HEK293 (cell line): ENCODE data around the gene TNFRSF6B.

Experiments
- CTCF ChIA-PET: fragments of 350-600 bp; formaldehyde crosslinking; extraction: SDS; loops from one replicate; lab custom pipeline; 2021; ENCODE audit warnings: antibody characterized with exemption; lab: Yijun Ruan, JAX
- POLR2A ChIA-PET: fragments of 300-600 bp; formaldehyde crosslinking; extraction: SDS; loops from one replicate; lab custom pipeline; 2020; ENCODE audit warnings: antibody characterized with exemption, inconsistent platforms; lab: Yijun Ruan, JAX
- H3K27ac ChIP-seq: fragments of 200-500 bp; sonication (Bioruptor generic); 2 replicates; pipeline ENCODE4 v1.5.1; 2014; ENCODE audit warnings: low read depth, low read length, control low read depth, inconsistent platforms; ENCODE audit errors: extremely low read depth
- H3K36me3 ChIP-seq, 2 experiments: fragments of 200-500 bp in 1 of 2; sonication (Bioruptor generic) in 1 of 2; 1 replicate in 1 of 2; 2 replicates in 1 of 2; pipeline ENCODE4 v1.5.1; 2014 to 2017; ENCODE audit warnings: inconsistent platforms in 2 of 2, low read length in 2 of 2; ENCODE audit not compliant: control insufficient read depth in 2 of 2, insufficient read depth in 1 of 2
- H3K4me1 ChIP-seq: fragments of 200-500 bp; sonication (Bioruptor generic); 2 replicates; pipeline ENCODE4 v1.5.1; 2014; ENCODE audit warnings: mild to moderate bottlenecking, low read length, inconsistent platforms; ENCODE audit not compliant: control insufficient read depth, insufficient read depth
- H3K4me3 ChIP-seq: 2 replicates; pipeline ENCODE4 v1.5.1; 2011; ENCODE audit warnings: low read depth, mild to moderate bottlenecking, control low read depth, low read length, moderate library complexity
- H3K9me3 ChIP-seq: fragments of 200-500 bp; sonication (Bioruptor generic); 2 replicates; pipeline ENCODE4 v1.5.1; 2014; ENCODE audit warnings: low read depth, low read length, inconsistent platforms; ENCODE audit not compliant: control insufficient read depth, insufficient read depth
- ELK4 ChIP-seq: IDR thresholded peaks from 2 replicates; pipeline ENCODE4 v1.6.1; 2011; ENCODE audit warnings: mild to moderate bottlenecking, low read depth, low read length, borderline replicate concordance
- KLF1 ChIP-seq: fragments of 450-650 bp; formaldehyde crosslinking; IDR thresholded peaks from 2 replicates; pipeline ENCODE4 v1.5.1; 2016; ENCODE audit warnings: missing biosample characterization, missing genetic modification characterization
- MZF1 ChIP-seq: fragments of 450-650 bp; formaldehyde crosslinking; IDR thresholded peaks from 2 replicates; pipeline ENCODE4 v1.5.1; 2017; ENCODE audit warnings: missing biosample characterization, missing genetic modification characterization, borderline replicate concordance
- TRIM28 ChIP-seq: IDR thresholded peaks from 2 replicates; pipeline ENCODE4 v1.6.1; 2011; ENCODE audit warnings: low read length, control low read depth, borderline replicate concordance
- WT1 ChIP-seq: fragments of 450-650 bp; formaldehyde crosslinking; IDR thresholded peaks from 2 replicates; pipeline ENCODE4 v1.5.1; 2016; ENCODE audit warnings: missing biosample characterization, missing genetic modification characterization
- ZIC2 ChIP-seq: fragments of 450-650 bp; formaldehyde crosslinking; IDR thresholded peaks from 2 replicates; pipeline ENCODE4 v1.5.1; 2016; ENCODE audit warnings: missing biosample characterization, missing genetic modification characterization
- ZNF114 ChIP-seq: fragments of 450-650 bp; formaldehyde crosslinking; IDR thresholded peaks from 2 replicates; pipeline ENCODE4 v1.5.0; 2017; ENCODE audit warnings: missing biosample characterization, missing genetic modification characterization
- ZNF121 ChIP-seq: fragments of 450-650 bp; formaldehyde crosslinking; IDR thresholded peaks from 2 replicates; pipeline ENCODE4 v1.5.1; 2016; ENCODE audit warnings: missing biosample characterization, missing genetic modification characterization
- ZNF157 ChIP-seq: fragments of 450-650 bp; formaldehyde crosslinking; IDR thresholded peaks from 2 replicates; pipeline ENCODE4 v1.5.1; 2016; ENCODE audit warnings: missing biosample characterization, missing genetic modification characterization
- ZNF16 ChIP-seq: fragments of 450-650 bp; formaldehyde crosslinking; IDR thresholded peaks from 2 replicates; pipeline ENCODE4 v1.5.1; 2016; ENCODE audit warnings: low read depth, missing biosample characterization, missing genetic modification characterization
- ZNF174 ChIP-seq: fragments of 450-650 bp; formaldehyde crosslinking; IDR thresholded peaks from 2 replicates; pipeline ENCODE4 v1.5.0; 2017; ENCODE audit warnings: missing biosample characterization, mild to moderate bottlenecking, missing genetic modification characterization
- ZNF335 ChIP-seq: fragments of 450-650 bp; formaldehyde crosslinking; conservative IDR thresholded peaks from 2 replicates; pipeline ENCODE4 v1.5.1; 2016; ENCODE audit warnings: missing biosample characterization, missing genetic modification characterization
- ZNF433 ChIP-seq: fragments of 450-650 bp; formaldehyde crosslinking; IDR thresholded peaks from 2 replicates; pipeline ENCODE4 v1.5.1; 2016; ENCODE audit warnings: missing biosample characterization, missing genetic modification characterization, low read depth
- ZNF473 ChIP-seq: fragments of 450-650 bp; formaldehyde crosslinking; IDR thresholded peaks from 2 replicates; pipeline ENCODE4 v1.5.1; 2017; ENCODE audit warnings: missing biosample characterization, missing genetic modification characterization
- ZNF501 ChIP-seq: fragments of 450-650 bp; formaldehyde crosslinking; IDR thresholded peaks from 2 replicates; pipeline ENCODE4 v1.5.1; 2016; ENCODE audit warnings: missing biosample characterization, missing genetic modification characterization
- ZNF514 ChIP-seq: fragments of 450-650 bp; formaldehyde crosslinking; IDR thresholded peaks from 2 replicates; pipeline ENCODE4 v1.5.1; 2016; ENCODE audit warnings: missing biosample characterization, missing genetic modification characterization
- ZNF530 ChIP-seq: fragments of 450-650 bp; formaldehyde crosslinking; IDR thresholded peaks from 2 replicates; pipeline ENCODE4 v1.5.1; 2016; ENCODE audit warnings: low read depth, missing biosample characterization, missing genetic modification characterization
- ZNF585B ChIP-seq: fragments of 450-650 bp; formaldehyde crosslinking; IDR thresholded peaks from 2 replicates; pipeline ENCODE4 v1.5.1; 2016; ENCODE audit warnings: missing biosample characterization, missing genetic modification characterization
- ZNF600 ChIP-seq: fragments of 450-650 bp; formaldehyde crosslinking; IDR thresholded peaks from 2 replicates; pipeline ENCODE4 v1.5.1; 2016; ENCODE audit warnings: missing biosample characterization, missing genetic modification characterization
- ZNF658 ChIP-seq: fragments of 450-650 bp; formaldehyde crosslinking; IDR thresholded peaks from 2 replicates; pipeline ENCODE4; 2016; ENCODE audit warnings: missing biosample characterization, missing genetic modification characterization
- ZNF660 ChIP-seq: fragments of 450-650 bp; IDR thresholded peaks from 2 replicates; pipeline ENCODE4 v1.5.1; 2018; ENCODE audit warnings: missing biosample characterization, mild to moderate bottlenecking, missing genetic modification characterization
- ZNF692 ChIP-seq: fragments of 450-650 bp; formaldehyde crosslinking; IDR thresholded peaks from 2 replicates; pipeline ENCODE4 v1.5.1; 2016; ENCODE audit warnings: missing biosample characterization, missing genetic modification characterization
- ZNF791 ChIP-seq: fragments of 450-650 bp; formaldehyde crosslinking; IDR thresholded peaks from 2 replicates; pipeline ENCODE4 v1.5.1; 2016; ENCODE audit warnings: missing biosample characterization, missing genetic modification characterization
- ZSCAN30 ChIP-seq: fragments of 450-650 bp; IDR thresholded peaks from 2 replicates; pipeline ENCODE4 v1.5.1; 2018; ENCODE audit warnings: missing biosample characterization, mild to moderate bottlenecking, missing genetic modification characterization, moderate library complexity
- TF ChIP-seq, protein P1 (sequence below): fragments of 450-650 bp; formaldehyde crosslinking; IDR thresholded peaks from 2 replicates; pipeline ENCODE4 v1.5.1; 2016; ENCODE audit warnings: missing biosample characterization, missing genetic modification characterization
- TF ChIP-seq, protein P2 (sequence below): fragments of 450-650 bp; formaldehyde crosslinking; IDR thresholded peaks from 2 replicates; pipeline ENCODE4 v1.5.1; 2017; ENCODE audit warnings: missing biosample characterization, missing genetic modification characterization

TNFRSF6B gene

GRCh38 chr20:63664143-63664851 lies 32.2 kb upstream of the TNFRSF6B start:
- TF ChIP-seq ZNF174 (tag by site-specific recombination): no peak
- no peak for TF ChIP-seq ZNF791
- no peak for TF ChIP-seq ZNF692 (tag by site-specific recombination)
- no peak for TF ChIP-seq KLF1 (tag by site-specific recombination)
- no peak for TF ChIP-seq ZNF157 (tag by site-specific recombination)
- TF ChIP-seq ZNF660 (tag by site-specific recombination): no peak
- TF ChIP-seq, protein P1, sequence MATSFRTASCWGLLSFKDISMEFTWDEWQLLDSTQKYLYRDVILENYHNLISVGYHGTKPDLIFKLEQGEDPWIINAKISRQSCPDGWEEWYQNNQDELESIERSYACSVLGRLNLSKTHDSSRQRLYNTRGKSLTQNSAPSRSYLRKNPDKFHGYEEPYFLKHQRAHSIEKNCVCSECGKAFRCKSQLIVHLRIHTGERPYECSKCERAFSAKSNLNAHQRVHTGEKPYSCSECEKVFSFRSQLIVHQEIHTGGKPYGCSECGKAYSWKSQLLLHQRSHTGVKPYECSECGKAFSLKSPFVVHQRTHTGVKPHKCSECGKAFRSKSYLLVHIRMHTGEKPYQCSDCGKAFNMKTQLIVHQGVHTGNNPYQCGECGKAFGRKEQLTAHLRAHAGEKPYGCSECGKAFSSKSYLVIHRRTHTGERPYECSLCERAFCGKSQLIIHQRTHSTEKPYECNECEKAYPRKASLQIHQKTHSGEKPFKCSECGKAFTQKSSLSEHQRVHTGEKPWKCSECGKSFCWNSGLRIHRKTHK (tag by site-specific recombination): no peak
- no peak for TF ChIP-seq ZNF473 (tag by site-specific recombination)
- no peak for TF ChIP-seq ELK4
- TF ChIP-seq ZNF600 (tag by site-specific recombination): no peak
- TF ChIP-seq ZSCAN30 (tag by site-specific recombination): no peak
- no peak for TF ChIP-seq TRIM28
- Histone ChIP-seq H3K4me3 (no peak overlapping the region), H3K27ac (no peak overlapping the region), H3K4me1 (no peaks in the 10 kb centered on the region), H3K9me3 (no peaks in the 10 kb centered on the region), H3K36me3 (peaks cover 3 to 87% of the 10 kb centered on the region in 2 experiments; a peak in 2 of 3 replicates)
- ChIA-PET CTCF (no interaction called here), POLR2A (interaction anchor here (1.3 kb wide), 1 partner anchor 22 kb away, joined by 3 read pairs; no protein-coding TSS in a partner anchor)

DNA sequence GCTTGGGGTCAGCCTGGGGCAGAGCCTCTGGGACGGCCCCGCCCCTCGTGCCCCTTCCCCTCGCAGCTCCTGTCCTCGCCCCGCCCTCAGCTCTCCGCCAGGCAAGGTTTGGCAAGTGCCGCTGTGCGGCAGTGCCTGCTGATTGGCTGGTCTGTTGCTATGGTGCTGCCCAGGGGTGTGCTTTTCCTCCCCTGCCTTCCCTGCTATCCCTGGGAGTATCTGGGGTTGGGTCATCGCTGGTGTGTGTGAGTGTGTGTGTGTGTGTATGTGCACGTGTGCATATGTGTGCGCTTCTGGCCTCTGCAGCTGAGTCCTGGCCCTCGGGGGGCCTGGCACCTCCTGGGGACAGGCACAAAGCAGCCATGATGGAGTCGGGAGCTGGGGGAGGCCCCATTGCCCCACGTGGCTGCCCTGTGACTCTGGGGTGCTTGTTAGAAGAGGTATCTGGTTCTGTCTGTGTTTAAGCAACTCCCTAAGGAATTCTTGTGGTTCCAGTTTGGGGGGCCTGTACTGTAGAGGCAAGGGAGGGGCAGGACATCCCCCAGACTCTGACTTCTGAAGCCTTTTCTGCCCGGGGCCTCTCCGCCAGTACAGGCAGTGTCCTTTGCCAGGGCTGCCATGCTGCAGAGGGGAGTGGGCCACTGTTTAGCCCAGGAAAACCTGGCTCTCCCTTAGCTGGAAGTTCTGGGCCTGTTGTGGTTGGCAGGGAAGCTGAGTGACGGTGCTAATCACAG lies 31.4 kb upstream of the TNFRSF6B start:
- Histone ChIP-seq H3K4me3 (no peak overlapping the region), H3K36me3 (peaks cover 3 to 89% of the 10 kb centered on the region in 2 experiments; a peak in 2 of 3 replicates), H3K27ac (no peak overlapping the region), H3K9me3 (no peaks in the 10 kb centered on the region), H3K4me1 (no peaks in the 10 kb centered on the region)
- CTCF ChIA-PET: no interaction called here
- POLR2A ChIA-PET: interaction anchor here (0.5 to 1.3 kb wide), 2 partner anchors 23 to 114 kb away, joined by 3 read pairs; no protein-coding TSS in a partner anchor
- TF ChIP-seq, protein P2, sequence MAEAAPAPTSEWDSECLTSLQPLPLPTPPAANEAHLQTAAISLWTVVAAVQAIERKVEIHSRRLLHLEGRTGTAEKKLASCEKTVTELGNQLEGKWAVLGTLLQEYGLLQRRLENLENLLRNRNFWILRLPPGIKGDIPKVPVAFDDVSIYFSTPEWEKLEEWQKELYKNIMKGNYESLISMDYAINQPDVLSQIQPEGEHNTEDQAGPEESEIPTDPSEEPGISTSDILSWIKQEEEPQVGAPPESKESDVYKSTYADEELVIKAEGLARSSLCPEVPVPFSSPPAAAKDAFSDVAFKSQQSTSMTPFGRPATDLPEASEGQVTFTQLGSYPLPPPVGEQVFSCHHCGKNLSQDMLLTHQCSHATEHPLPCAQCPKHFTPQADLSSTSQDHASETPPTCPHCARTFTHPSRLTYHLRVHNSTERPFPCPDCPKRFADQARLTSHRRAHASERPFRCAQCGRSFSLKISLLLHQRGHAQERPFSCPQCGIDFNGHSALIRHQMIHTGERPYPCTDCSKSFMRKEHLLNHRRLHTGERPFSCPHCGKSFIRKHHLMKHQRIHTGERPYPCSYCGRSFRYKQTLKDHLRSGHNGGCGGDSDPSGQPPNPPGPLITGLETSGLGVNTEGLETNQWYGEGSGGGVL: no peak
- TF ChIP-seq, protein P1 (tag by site-specific recombination): no peak
- TF ChIP-seq ZNF501 (tag by site-specific recombination): no peak
- TF ChIP-seq MZF1 (tag by site-specific recombination): no peak
- no peak for TF ChIP-seq ZNF16 (tag by site-specific recombination)
- peak; percentile 68 for TF ChIP-seq ZIC2 (tag by site-specific recombination)
- TF ChIP-seq ZNF121 (tag by site-specific recombination): no peak
- no peak for TF ChIP-seq ZNF514
- TF ChIP-seq WT1 (tag by site-specific recombination): no peak
- no peak for TF ChIP-seq ZNF585B (tag by site-specific recombination)
- TF ChIP-seq ZNF335 (tag by site-specific recombination): 0 out of 2 replicates have a peak, but pooled peaks have one; percentile 20
- TF ChIP-seq ZNF114 (tag by site-specific recombination): no peak
- TF ChIP-seq ZNF658 (tag by site-specific recombination): no peak
- TF ChIP-seq ZNF433: no peak
- TF ChIP-seq ZNF530 (tag by site-specific recombination): no peak
